ENCODE results near the gene SLC17A9.

DNA sequence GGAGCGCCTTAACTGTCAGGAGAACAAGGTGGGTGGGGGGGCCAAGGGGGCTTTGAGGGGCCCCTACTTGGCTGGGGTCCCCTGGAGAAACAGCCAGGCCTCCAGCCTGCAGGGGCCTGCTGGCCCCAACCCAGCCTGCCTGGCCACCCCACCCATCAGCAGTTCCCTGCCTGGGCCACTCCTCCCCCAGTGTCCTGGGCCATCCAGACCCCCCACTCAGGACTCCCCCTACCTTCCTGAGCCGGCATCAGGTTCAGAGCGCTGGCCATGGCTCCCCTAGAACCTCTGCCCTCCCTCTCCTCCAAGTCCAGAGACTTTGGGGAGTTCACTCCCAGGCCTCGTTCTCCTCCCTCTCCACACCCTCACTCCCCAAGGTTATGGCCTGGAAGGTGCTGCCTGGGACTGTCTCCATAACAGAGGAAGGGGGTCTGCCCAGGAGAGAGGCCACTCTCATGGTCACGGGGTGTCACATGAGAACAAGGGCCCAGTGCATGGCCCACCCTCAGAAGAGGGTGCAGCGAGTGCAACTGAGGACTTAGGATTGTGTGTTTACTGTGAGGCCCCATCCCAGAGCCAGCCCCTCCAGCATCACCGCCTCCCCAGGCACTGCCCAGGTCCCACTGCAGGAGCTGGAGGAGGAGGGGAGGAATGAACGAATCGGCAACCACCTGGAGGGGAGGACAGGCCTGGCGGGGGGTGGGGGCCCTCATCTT lies 6.0 kb downstream of the SLC17A9 start:
- TF ChIP-seq GATA2 (IDR thresholded peaks at IDR 0.05; ENCODE audit: low read depth, low read length) (no peak), GATA3 (IDR thresholded peaks at IDR 0.05; ENCODE audit: low read depth, low read length) (no peak)

All from SH-SY5Y (cell line).